GM12875 (cell line): ENCODE data around the gene UPK1A.
"Not testable (repeated sequence)": the region's sequence is repeated elsewhere in the genome, so short reads cannot be mapped to it uniquely, and the experiment has no call there.

ENCODE experiments used
- H3K4me3 ChIP-seq: one replicate; pipeline ENCODE4 v1.5.1; 2011; ENCODE audit warnings: low read depth, low read length, control low read depth
- TF ChIP-seq, protein P1 (sequence below): IDR thresholded peaks from 2 replicates; pipeline ENCODE4 v1.5.1; 2011; ENCODE audit warnings: low read depth, mild to moderate bottlenecking, control low read depth, inconsistent platforms, low read length, moderate library complexity, borderline replicate concordance; ENCODE audit not compliant: insufficient read depth

Gene UPK1A

DNA sequence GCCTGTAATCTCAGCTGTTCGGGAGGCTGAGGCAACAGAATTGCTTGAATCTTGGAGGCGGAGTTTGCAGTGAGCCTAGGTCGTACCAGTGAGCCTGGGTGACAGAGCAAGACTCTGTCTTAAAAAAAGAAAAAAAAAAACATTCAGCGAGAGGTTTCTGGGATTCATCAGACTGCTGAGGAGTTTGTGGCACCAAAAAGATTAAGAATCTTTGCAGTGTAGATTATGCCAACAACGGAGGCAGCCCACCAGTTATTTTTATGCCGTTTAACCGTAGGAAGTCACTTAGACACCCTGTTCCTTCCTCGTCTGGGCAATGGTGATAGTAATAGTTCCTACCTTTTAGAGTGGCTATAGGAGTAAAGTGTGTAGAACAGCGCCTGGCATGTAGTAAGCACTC is 15.7 kb upstream of the UPK1A start:
- TF ChIP-seq, protein P1, sequence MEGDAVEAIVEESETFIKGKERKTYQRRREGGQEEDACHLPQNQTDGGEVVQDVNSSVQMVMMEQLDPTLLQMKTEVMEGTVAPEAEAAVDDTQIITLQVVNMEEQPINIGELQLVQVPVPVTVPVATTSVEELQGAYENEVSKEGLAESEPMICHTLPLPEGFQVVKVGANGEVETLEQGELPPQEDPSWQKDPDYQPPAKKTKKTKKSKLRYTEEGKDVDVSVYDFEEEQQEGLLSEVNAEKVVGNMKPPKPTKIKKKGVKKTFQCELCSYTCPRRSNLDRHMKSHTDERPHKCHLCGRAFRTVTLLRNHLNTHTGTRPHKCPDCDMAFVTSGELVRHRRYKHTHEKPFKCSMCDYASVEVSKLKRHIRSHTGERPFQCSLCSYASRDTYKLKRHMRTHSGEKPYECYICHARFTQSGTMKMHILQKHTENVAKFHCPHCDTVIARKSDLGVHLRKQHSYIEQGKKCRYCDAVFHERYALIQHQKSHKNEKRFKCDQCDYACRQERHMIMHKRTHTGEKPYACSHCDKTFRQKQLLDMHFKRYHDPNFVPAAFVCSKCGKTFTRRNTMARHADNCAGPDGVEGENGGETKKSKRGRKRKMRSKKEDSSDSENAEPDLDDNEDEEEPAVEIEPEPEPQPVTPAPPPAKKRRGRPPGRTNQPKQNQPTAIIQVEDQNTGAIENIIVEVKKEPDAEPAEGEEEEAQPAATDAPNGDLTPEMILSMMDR: no peak

GRCh38 chr19:35654828-35655227 is 11.5 kb upstream of the UPK1A start:
- H3K4me3 ChIP-seq: not testable (repeated sequence)

More for the DNA sequence above, 15.7 kb upstream of the UPK1A start:
- H3K4me3 ChIP-seq: no peak overlapping the region

DNA sequence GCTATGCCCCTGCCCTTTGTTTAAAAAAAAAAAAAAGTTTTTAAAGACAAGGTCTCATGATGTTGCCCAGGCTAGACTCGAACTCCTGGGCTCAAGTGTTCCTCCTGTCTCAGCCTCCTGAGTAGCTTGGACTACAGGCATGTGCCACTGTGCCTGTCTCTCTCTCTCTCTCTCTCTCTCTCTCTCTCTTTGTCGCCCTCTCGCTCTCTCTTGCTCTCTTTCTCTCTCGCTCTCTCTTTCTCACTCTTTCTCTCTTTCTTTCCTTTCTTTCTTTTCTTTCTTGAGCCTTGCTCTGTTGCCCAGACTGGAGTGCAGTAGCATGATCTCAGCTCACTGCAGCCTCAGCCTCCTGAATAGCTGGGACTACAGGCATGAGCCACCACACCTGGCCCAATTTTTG is 10.7 kb upstream of the UPK1A start:
- TF ChIP-seq, protein P1: no peak
- H3K4me3 ChIP-seq: no peak overlapping the region

DNA sequence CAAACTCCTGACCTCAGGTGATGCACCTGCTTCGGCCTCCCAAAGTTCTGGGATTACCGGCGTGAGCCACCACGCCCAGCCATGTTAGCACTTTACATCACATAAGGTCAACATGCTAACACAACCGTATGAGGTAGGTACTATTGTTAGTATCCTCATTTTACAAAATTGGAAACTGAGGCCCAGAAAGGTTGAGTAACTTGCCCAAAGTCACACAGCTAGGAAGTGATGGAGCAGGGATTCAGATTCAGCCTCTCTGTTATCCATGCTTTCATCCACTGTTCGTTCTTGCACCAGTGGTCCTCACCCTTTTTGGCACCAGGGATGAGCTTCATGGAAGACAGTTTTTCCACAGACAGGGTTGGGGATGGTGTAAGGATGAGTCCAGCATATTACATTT is 9.6 kb upstream of the UPK1A start:
- TF ChIP-seq, protein P1: no peak
- no peak overlapping the region for H3K4me3 ChIP-seq

GRCh38 chr19:35657904-35658700 is 8.2 kb upstream of the UPK1A start:
- TF ChIP-seq, protein P1: no peak
- H3K4me3 ChIP-seq: no peak overlapping the region

DNA sequence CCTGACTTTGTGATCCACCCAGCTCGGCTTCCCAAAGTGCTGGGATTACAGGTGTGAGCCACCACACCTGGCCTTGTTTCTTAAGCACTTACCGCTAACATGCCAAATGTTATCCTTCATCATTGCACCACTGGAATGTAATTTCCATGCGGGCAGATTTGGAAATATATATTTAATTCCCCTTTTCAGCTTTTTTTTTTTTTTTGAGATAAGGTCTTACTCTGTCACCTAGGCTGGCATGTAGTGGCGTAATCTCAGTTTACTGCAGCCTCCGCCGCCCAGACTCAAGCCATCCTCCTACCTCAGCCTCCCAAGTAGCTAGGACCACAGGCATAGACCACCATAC is 4.3 kb upstream of the UPK1A start:
- TF ChIP-seq, protein P1: no peak
- H3K4me3 ChIP-seq: no peak overlapping the region

DNA sequence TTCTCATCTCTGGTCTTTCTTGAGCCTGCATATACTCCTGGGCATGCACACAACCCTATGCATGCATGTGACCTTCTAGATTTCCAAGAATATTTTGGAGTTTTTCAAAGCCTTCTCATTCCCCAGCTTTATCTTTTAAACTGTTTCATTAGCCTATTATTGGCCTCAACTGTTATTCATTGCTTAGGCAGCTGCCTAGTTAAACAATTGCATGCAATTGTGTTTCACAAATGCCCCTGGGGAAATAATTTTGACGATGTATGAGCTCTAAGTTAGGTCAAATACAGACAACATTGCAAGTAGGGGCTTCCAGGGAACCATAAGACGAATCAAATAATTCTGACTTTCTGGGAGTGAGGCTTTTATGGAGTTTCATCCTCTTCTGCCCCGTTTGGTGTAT is 2.3 kb upstream of the UPK1A start:
- H3K4me3 ChIP-seq: no peak overlapping the region
- TF ChIP-seq, protein P1: no peak
